Measurements from ENCODE around the gene ATP8A2.

GRCh38 chr13:25453850-25454365, 82.1 kb downstream of the ATP8A2 start:
- TF ChIP-seq CTCF (IDR thresholded peaks at IDR 0.05) = no peak
- TF ChIP-seq EZH2 (IDR thresholded peaks at IDR 0.05) = no peak

Data from neural progenitor cell (in vitro differentiated cells).